NCI-H2171 treated with DMSO at 0.1 percent for 48 hours (cell line): ENCODE measurements around the gene PHLPP1.
"Not testable (repeated sequence)": the region's sequence is repeated elsewhere in the genome, so short reads cannot be mapped to it uniquely, and the experiment has no call there.

Experiments used
- DNase-seq: peaks from one replicate; lab custom pipeline; 2025; lab: John Stamatoyannopoulos, UW

PHLPP1 gene

GRCh38 chr18:62717169-62717924, 2.0 kb downstream of the PHLPP1 start:
- DNase-seq: peak; percentile 63

- no peak for DNase-seq
Measured at GRCh38 chr18:62717925-62718800, 2.8 kb downstream of the PHLPP1 start.

- DNase-seq: no peak
Measured at GRCh38 chr18:62720048-62720447, 4.7 kb downstream of the PHLPP1 start.

GRCh38 chr18:62720766-62721613, 5.6 kb downstream of the PHLPP1 start:
- DNase-seq: no peak

- DNase-seq: peak; percentile 73
Measured at GRCh38 chr18:62721839-62722795, 6.8 kb downstream of the PHLPP1 start.

GRCh38 chr18:62723666-62724281, 8.4 kb downstream of the PHLPP1 start:
- DNase-seq: no peak

GRCh38 chr18:62725896-62726295, 10.6 kb downstream of the PHLPP1 start:
- DNase-seq: no peak

- peak; percentile 49 for DNase-seq
Measured at GRCh38 chr18:62728254-62728653, 12.9 kb downstream of the PHLPP1 start.

- DNase-seq: no peak
Measured at GRCh38 chr18:62729487-62730386, 14.4 kb downstream of the PHLPP1 start.

- DNase-seq: no peak
Measured at GRCh38 chr18:62730941-62731340, 15.6 kb downstream of the PHLPP1 start.

GRCh38 chr18:62732617-62733016, 17.3 kb downstream of the PHLPP1 start:
- DNase-seq: no peak

- no peak for DNase-seq
Measured at GRCh38 chr18:62734290-62734689, 18.9 kb downstream of the PHLPP1 start.

GRCh38 chr18:62735387-62735786, 20.0 kb downstream of the PHLPP1 start:
- no peak for DNase-seq

GRCh38 chr18:62736077-62736855, 20.9 kb downstream of the PHLPP1 start:
- DNase-seq: peak; percentile 56

GRCh38 chr18:62737241-62737873, 22.0 kb downstream of the PHLPP1 start:
- DNase-seq: no peak

GRCh38 chr18:62738639-62739038, 23.3 kb downstream of the PHLPP1 start:
- DNase-seq: no peak

GRCh38 chr18:62739911-62740310, 24.6 kb downstream of the PHLPP1 start:
- DNase-seq: no peak

GRCh38 chr18:62740650-62741049, 25.3 kb downstream of the PHLPP1 start:
- DNase-seq: not testable (repeated sequence)
